ENCODE measurements around the gene SELL.

DNA sequence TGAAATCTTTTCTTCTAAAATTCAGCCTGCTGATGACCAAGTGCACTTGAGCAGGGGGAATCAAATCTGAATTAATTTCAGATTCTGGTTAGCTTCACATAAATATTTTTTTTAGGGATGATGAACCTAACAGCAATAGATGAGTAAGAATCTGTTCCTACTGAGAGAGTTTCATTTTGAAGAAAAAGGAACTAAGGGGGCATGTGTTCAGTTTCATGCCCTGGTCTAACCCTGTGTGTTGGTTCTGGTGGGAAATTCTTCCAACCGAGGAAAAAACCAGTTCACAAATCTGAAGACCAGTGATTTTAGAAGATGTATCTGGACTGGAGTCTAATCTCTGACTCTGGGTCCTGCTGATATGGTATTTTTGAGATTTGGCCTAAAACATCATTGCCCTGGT, 13.7 kb downstream of the SELL start:
- TF ChIP-seq, protein P1, sequence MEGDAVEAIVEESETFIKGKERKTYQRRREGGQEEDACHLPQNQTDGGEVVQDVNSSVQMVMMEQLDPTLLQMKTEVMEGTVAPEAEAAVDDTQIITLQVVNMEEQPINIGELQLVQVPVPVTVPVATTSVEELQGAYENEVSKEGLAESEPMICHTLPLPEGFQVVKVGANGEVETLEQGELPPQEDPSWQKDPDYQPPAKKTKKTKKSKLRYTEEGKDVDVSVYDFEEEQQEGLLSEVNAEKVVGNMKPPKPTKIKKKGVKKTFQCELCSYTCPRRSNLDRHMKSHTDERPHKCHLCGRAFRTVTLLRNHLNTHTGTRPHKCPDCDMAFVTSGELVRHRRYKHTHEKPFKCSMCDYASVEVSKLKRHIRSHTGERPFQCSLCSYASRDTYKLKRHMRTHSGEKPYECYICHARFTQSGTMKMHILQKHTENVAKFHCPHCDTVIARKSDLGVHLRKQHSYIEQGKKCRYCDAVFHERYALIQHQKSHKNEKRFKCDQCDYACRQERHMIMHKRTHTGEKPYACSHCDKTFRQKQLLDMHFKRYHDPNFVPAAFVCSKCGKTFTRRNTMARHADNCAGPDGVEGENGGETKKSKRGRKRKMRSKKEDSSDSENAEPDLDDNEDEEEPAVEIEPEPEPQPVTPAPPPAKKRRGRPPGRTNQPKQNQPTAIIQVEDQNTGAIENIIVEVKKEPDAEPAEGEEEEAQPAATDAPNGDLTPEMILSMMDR (IDR thresholded peaks at IDR 0.05; ENCODE audit: insufficient read depth, low read length): no peak
- TF ChIP-seq GABPA (IDR thresholded peaks at IDR 0.05; ENCODE audit: low read depth) (no peak), POLR2AphosphoS5 (IDR thresholded peaks at IDR 0.05; ENCODE audit: low read depth) (no peak), REST (IDR thresholded peaks at IDR 0.05; ENCODE audit: insufficient replicate concordance, low read depth) (no peak)
